HG02840 (cell line): ENCODE measurements around the gene ETS1.

ENCODE experiments used
- ATAC-seq: cut with Tn5 transposase; IDR thresholded peaks from one replicate; pipeline ENCODE4 v1.9.1; 2021; ENCODE audit warnings: mild to moderate bottlenecking, moderate library complexity, moderate number of reproducible peaks; ENCODE audit not compliant: unreplicated experiment, low FRiP score

Gene ETS1

DNA sequence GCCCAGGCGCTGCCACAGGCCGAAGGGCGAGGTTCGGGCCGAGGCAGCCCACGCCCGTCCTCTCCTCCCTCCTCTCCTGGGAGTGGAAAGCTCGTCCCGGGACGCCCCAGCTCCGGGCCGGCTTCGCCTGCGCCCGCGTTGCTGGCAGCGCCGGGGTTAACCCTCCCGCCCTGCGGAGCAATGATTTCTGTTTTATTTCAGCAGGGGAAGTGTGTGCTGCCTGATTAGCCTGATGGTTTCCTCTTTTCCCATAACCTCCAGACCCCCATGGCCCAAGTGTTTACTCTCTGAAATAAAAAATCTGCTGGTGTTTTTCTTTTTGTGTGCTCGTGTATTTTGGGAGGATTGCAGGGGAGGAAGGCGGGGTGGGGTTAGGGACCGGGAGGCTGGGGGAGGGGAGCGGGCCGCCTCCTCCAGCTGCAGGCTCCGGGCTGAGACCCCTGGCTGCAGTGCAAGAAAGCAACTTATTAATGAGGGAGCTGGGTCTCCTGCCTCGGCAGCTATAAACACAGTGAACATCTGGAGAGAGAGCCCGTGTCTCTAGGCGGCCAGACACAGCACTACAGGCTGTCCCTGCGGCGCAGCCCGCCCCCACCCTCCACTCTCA, 38.6 kb downstream of the ETS1 start:
- no peak for ATAC-seq

DNA sequence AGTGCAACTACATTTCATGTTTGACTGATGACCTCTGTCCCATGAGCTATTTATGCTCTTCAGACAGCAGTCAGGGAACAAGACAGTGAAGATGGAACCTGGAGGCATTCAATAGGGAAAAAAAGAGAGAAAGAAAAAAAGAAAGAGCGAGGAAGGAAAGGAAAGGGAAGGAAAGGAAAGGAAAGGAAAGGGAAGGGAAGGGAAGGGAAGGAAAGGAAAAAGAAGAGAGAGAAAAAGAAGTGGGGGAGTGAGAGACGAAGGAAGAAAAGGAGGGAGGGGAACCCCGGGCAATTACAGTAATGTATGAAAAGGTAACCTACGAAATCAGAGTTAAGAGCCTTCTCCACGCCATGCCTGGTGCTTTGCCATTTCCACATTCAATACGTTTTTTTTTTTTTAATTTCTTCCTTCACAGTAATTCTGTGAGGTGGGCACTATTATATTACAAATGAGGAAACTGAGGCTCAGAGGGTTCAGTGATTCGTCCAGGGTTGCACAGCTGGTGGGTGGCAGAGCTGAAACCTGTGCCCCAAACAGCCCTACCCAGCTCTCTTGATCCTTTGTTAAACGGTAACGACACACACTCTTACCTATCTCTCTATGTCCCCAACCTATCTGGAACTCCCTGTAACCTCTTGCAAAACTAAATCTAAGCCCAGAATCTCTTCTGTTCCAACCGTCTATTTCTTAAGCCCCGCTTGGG, 39.3 kb downstream of the ETS1 start:
- ATAC-seq = no peak

DNA sequence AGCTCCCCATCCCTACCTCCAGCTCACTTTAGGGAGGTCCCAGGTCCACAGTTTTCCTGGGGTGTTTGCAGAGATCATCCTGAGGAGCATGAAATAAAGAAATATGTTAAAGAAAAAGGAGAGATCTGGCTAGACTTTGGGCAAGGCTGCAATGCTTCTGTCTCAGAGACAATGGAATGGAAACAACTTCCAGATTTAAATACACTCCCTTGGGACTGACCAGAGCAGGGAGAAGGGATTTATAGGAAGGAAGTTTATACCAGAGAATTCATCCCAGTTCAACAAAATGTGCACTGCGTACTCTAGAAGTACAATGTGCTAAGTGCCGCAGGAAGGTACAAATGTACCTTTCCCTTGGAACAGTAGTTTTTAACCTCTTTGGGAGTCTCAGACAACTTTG, 40.4 kb downstream of the ETS1 start:
- ATAC-seq = no peak

DNA sequence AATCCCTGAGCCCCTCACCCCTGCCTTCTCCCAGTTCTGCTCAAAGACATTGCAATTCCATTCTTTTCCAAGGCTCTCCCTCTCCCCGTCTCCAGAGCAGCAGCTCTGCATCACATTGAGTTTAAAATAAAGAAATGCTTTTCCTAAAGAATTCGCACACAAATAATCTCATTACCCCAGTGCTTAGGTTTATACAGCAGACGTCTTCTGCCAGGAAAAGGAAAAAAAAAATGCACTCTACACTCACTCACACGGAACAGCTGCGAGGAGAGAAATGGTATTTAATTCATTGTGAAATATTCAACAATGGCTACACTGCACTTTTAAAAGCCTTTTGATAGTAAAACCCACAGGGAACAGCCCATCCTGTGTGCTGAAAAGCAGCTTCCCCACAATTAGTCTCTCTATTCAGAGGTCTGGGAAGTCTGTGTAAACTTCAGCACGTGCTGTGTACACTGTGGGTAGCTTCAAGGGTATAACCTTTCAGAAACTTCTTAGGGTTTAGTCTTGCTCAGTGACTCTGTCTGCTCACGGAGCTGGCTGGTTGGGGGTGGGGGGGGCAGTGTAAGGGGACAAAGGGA, 42.8 kb downstream of the ETS1 start:
- ATAC-seq = no peak

DNA sequence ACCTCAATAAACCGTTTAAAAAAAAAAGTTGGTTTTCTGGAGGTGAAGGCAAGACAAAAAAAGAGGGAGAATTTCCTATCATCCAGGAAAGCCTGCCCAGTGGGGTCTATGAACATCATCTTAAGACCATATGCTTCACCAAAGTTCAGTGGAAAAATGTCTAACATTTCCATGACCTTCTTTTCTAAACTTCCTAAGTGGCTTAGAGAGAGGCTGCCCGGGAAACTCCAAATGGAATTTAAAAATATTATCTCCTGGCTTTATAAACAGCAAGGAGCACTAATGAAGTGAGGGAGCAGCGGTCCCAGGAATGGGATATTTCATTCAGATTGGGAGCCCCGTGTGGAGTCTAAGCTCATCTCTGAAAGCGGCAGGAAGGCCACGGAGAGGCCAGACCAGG, 46.9 kb downstream of the ETS1 start:
- ATAC-seq = no peak

DNA sequence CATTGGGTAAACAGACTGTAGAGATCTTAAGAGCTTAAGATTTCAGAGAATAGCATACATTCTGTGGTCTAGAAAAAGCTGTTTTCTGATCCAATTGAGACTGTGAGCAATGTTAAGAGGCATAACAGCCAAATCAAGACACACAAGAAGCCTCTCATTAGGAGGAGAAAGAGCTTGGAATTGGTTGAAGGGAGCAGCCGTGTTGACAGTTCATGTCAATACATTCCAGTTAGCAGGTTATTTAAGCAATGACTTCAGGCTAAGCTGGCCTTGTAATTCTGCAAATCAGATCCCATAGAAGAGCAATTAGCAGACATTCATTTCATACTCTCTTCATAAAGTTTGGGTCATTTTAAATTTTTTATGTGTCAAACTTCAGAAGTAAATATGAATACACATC, 50.9 kb downstream of the ETS1 start:
- no peak for ATAC-seq

DNA sequence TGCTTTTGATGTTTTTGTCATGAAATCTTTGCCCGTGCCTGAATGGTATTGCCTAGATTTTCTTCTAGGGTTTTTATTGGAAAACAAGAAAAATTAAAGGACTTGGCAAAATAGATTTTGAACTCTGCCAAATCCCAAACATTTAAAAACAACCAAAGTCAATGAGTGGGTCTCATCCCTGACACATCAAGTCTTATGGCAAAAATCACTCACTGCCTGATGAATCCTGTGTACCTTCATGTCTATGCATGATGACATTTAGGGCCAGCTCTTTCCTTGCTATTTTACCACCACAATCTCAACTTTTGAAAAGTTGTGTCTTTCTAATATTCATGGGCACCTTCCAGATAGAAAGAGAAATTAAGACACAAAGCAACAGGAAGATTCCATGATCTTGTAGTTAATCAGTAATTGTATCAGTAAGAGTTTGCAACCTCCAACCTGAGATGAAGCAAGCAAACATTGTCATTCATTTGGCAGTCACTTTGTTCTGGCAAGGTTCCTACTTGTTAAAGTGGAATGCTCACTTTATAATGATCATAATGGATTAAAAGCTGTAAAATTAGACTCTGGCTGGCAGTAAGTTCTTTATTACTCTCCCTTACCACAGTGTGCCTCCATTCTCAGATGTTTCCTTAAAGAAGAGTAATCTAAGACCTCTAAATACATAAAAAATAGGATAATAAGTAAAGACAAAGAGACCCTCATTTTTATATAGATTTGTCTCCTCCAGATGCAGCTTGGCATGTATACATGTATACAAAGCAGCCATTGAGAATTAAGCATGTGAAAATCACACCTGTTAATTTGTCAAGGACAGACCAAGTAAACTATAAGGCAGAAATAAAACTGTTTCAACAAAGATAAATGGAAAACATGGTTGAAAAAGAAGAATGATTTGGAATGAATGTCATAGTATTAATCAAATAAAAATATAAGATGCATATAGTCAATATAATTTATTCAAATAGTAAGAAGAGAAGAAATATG, 51.6 kb downstream of the ETS1 start:
- no peak for ATAC-seq

DNA sequence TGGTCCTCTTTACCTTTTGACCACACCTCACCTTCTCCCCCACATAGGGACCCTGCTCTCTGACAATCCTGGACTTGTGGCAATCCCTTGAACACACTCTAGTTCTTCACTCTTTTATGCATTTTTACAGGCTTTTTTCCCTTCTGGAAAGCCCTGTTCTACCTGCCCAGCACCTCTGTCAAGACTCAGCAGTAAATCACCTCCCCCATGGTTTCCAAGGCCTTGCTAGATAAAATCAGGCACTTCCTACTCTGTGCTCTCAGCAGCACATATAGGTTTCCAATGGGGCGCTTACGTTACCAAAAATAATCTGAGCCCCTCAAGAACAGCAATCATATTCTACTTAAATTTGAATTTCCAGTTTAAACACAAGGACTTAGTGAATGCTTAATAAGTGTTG, 53.9 kb downstream of the ETS1 start:
- ATAC-seq = no peak

DNA sequence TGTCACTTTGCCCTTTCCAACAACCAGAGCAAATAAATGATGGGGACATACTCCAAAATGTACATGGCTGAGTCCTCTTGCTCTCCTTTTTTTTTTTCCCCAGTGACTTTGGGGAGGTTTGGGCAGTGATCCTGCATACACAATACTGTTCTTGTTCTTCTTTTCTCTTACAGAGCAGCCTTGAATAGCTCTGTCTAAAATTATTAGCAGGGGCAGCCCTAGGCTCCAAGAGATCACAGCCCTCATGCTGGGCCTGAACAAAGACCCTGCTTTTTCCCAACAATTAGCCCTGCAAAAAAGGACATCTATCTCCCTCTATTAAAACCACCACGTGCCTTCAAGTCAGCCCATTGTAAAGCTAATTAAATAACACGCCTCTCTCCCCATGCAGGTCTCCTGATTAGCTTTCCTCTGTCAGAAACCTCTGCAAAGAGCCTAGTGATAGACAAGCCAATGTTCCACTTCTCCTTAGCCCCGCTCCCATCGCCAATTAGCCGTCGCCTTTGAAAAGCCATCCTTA, 54.7 kb downstream of the ETS1 start:
- ATAC-seq = no peak

DNA sequence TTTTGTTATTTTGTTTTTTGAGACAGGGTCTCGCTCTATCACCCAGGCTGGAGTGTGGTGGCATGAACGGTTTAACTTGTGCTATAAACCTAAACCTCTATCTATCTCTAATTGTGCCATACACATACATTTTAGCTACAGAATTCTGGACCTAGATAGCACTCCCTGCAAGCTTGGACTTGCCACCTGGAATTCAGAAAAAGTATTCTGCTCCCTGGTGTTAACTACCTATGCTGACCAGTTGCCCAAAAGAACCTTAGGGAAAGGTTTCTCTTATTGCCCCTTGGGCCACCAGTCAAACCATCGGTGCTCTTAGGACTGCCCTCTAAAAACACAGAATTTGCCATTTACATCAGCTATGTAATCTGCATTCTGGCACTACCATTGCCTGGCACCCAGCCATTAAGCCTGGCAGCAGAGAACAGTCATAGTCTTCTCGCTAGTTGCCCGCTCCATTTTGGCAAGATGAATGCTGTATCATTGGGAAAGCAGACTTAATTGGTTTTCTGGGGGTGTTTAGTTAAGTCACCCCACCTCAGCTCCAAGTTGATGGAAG, 55.3 kb downstream of the ETS1 start:
- no peak for ATAC-seq

DNA sequence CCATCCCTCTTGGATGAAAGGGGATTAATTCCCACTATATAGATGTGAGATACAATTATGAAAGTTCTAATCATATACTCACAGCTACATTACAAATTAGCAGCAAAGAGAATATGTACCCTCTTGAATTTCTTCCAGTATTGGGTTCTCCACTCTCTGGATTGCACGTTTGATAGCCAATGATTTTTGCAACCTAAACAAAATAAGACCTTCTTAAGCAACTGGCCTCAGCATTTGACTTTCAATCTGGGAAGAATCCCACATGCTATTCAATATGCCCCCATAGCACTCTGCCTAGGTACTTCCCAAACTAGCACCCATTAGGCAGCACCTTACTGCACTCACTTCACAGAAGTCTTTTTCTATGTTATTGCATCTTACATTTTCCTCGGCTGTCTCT, 55.8 kb downstream of the ETS1 start:
- no peak for ATAC-seq

DNA sequence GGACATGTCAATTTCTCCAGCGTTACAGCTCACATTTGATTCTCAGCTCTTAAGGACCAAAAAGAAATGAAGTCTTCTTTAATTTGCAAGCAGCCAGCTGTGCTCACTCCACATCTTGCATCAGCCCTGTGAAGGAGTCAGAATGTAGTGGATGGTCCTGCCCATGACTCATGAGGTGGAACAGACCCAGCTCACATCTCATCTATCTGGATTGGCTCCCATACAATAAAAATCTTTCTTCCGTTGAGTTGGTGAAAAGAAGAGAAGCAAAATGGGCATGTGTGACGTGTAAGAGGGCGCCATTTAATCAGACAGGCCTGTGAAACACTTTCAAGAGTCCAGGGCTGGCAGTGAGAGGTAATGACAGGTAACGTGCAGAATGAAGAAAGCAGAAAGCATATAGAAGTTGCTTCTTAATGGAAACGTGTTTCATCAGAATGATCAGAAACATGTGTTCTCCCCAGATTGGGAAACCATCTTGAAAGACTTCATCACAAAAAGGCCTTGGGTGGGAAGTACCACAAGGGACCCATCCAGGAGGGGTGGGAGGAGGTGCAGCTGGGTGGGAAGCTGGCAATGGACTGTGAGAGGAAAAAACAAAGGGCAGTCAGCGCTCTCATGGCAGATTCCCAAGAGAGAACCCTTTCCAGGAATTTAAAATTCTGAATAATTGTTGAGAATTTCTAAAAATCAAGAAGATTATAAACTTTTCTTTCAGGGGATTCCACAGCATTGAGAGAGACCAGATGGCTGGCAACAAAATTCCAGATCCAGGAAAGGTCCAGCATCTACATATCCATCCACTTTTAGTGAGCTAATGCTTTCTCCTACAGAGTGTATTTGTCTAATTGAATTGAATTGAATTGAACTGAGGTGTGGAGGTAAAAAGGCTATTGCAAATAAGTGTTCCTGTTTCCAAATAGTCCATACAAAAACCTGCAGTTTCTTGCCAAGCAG, 57.0 kb downstream of the ETS1 start:
- ATAC-seq = no peak

DNA sequence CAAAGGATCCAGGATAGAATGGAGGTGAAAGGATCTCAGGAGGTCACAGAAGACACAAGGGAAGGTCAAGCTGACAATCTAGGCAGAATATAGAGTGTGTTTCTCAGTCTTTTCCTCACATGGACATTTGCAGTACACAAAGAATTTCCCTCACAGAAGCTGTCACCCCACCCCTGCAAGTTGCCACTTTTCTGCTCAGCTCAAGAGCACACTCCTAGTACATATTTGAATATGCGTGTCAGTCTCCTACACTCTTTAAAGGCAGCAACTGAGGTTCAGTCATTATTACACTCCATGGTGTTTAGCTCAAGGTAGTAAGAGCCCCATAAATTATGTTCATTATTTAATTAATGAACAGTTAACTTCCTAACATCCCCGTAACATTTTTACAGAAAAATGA, 59.1 kb downstream of the ETS1 start:
- ATAC-seq = no peak

DNA sequence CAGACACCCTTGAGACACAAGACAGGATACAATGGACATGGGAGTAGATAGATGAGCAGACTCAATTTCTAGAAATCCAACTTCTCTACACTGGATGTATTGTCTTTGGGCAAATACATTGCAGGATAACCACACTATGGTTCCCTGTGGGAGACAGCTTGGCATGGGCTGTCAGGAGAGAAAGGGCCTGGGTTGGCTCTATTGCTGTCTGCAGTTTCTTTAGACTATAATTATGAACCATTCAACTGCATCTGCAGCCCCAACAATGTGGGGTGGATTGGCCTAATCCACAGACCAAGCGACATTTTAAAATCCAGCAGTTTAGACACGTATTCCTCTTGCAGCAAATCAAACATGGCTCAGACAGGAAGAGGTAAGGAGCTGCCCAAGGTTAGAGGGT, 60.3 kb downstream of the ETS1 start:
- no peak for ATAC-seq

DNA sequence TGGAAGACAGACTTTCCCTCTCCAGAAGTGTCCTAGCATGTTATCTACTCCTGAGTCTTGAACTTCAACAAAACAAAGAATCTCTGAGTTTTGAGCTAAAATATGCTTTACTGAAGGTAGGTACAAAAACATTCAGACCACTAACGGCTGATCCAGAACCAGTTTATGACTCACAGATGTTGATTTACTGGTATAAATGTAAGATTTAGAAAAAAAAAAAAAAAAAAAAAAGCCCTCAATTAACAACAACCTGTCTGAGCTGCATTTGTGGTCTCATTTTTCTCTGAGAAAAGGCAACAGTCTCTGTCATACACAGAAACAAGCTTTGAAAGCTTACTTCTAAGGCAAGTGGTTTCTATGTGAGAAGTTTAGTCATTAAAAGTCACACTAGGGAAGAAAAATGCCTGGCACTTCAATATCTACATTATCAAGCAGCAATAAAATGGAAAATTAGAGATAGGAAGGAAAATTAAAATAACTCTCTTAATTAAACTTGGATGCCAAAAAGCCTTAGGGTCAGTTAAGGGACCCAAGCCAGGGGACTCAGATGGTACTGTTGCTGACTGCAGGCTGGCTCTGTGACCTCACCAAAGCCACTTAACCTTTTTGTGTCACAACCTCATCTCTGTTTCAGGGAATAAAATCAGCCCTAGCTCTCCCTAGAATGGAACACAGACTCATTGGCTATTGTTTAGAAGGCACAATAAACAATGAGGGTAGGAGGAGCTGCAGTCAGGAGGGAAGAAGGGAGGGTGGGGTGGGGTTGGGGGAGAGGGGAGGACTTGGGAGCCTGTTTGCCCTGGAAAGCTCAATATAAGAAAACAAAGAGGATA, 61.7 kb downstream of the ETS1 start:
- no peak for ATAC-seq

DNA sequence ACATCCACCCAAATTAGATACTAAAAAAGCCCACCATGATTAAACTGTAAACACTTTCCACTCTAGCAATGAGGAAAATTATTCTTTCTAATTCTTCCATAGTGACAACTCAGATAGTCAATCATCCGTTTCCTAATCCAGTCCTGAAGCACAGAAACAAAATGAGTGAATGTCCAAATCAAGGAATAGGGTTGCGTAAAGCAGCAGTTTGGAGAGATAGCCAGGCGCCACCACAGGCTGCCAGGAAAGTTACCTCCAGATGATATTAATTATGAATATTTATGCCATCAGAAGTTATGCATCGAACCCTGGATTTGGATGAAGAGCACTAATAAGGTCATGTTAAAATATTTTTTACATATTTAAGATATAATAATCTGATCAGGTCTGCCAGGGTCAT, 63.2 kb downstream of the ETS1 start:
- no peak for ATAC-seq

DNA sequence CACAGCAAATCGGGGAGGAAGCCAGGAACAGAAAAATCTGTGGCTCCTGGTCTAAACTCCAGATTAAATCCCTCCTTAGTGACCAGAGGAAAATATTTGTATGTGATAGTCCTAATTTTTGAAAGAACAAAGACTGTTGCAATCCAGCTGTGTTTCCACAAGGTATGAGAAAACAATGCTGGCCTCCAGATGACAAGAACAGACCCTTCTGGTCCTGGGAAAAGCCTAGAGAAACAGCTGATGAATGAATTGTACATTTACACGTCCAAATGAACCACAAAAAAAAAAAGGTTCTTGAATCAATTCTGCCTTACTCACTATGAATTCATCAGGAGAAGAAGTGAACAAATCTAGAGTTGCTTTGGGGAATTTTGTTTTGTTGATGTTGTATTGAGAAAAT, 63.7 kb downstream of the ETS1 start:
- no peak for ATAC-seq

DNA sequence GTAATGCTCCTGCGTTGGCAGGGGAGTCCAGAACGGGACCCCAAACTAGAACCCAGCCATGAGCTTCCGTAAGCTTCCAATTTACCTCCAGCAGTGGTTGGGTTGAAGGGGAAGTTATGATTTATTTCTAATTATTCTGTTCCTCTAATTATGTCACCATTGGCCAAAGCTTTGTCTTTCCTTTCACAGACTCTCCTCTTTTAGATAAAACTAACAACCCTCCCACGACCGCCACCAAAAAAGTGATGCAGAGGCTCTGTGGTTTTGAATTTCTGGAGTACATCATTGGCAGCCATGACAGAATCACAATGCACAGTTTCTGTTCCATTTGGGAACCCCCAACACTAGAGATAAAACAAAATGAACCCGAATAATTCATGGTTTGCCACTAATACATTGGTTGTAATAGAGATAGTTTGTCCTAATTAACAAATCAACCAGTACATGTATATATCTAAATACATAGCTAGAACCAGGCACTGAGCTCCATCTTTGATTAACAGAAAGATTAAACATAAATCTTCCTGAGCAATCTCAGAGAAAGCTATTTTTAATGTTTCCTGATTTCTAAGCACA, 64.3 kb downstream of the ETS1 start:
- no peak for ATAC-seq
